HepG2 (cell line): ENCODE measurements around the gene PAPOLB. TPM values are rescaled to one million over a fixed set of nuclear protein-coding genes. Genes with fewer than 3 reads are reported as not detected.

ENCODE experiments used
- EP300 ChIP-seq, 3 experiments: sonication (generic) in 1 of 3; formaldehyde crosslinking in 1 of 3; IDR thresholded peaks; 2 replicates each; pipeline versions ENCODE4 v1.5.1 to v1.6.1; 2011 to 2020; ENCODE audit warnings: low read depth in 2 of 3, low read length in 2 of 3, borderline replicate concordance in 1 of 3, improper control_type of control experiment in 1 of 3, mild to moderate bottlenecking in 1 of 3, missing genetic modification reagents in 1 of 3, moderate library complexity in 1 of 3
- HCFC1 ChIP-seq: fragments of 150-350 bp; IDR thresholded peaks from 2 replicates; pipeline ENCODE4 v1.6.1; 2014; ENCODE audit warnings: low read depth, low read length
- NCOR1 ChIP-seq: fragments of 200-600 bp; sonication (generic); IDR thresholded peaks from 2 replicates; pipeline ENCODE4 v1.7.0; 2017; ENCODE audit warnings: antibody characterized with exemption, low read length, borderline replicate concordance
- NR1H2 ChIP-seq: sonication (generic); formaldehyde crosslinking; IDR thresholded peaks from 2 replicates; pipeline ENCODE4 v1.8.1; 2022; ENCODE audit warnings: low read depth, missing genetic modification reagents, borderline replicate concordance
- PLSCR1 ChIP-seq: sonication (generic); formaldehyde crosslinking; IDR thresholded peaks from 2 replicates; pipeline ENCODE4 v1.5.0; 2020; ENCODE audit warnings: missing genetic modification reagents, mild to moderate bottlenecking, borderline replicate concordance
- POLR2AphosphoS2 ChIP-seq: IDR thresholded peaks from 2 replicates; pipeline ENCODE4 v1.6.1; 2011; ENCODE audit warnings: low read depth, low read length, improper control_type of control experiment
- SKI ChIP-seq: fragments of 450-650 bp; IDR thresholded peaks from one replicate; pipeline ENCODE4 v1.6.1; 2018; ENCODE audit warnings: mild to moderate bottlenecking; ENCODE audit not compliant: partially characterized antibody
- SOX5 ChIP-seq: IDR thresholded peaks from 2 replicates; pipeline ENCODE4 v1.6.1; 2016; ENCODE audit warnings: borderline replicate concordance
- TCF7 ChIP-seq: sonication (generic); IDR thresholded peaks from 2 replicates; pipeline ENCODE4 v1.6.1; 2016; ENCODE audit warnings: antibody characterized with exemption, low read depth
- USF2 ChIP-seq, 2 experiments: sonication (generic) in 1 of 2; formaldehyde crosslinking in 1 of 2; IDR thresholded peaks; 2 replicates each; pipeline versions ENCODE4 v1.5.1 to v1.6.1; 2011 to 2020; ENCODE audit warnings: borderline replicate concordance in 1 of 2, low read depth in 1 of 2, low read length in 1 of 2, mild to moderate bottlenecking in 1 of 2, missing genetic modification reagents in 1 of 2, moderate library complexity in 1 of 2
- ZFP36L1 ChIP-seq: sonication (generic); formaldehyde crosslinking; IDR thresholded peaks from 2 replicates; pipeline ENCODE4 v1.8.0; 2022; ENCODE audit warnings: mild to moderate bottlenecking, missing genetic modification reagents, moderate library complexity
- ZHX1 ChIP-seq: sonication (generic); formaldehyde crosslinking; IDR thresholded peaks from 2 replicates; pipeline ENCODE4 v1.8.1; 2022; ENCODE audit warnings: low read depth, mild to moderate bottlenecking, missing genetic modification reagents
- ZNF20 ChIP-seq: sonication (generic); formaldehyde crosslinking; IDR thresholded peaks from 2 replicates; pipeline ENCODE4 v1.4.0; 2020; ENCODE audit warnings: mild to moderate bottlenecking, moderate library complexity, missing genetic modification reagents
- ZNF431 ChIP-seq: sonication (generic); formaldehyde crosslinking; IDR thresholded peaks from 2 replicates; pipeline ENCODE4 v1.9.0; 2022; ENCODE audit warnings: missing genetic modification reagents, low read depth, mild to moderate bottlenecking, borderline replicate concordance
- ZNF572 ChIP-seq: sonication (generic); formaldehyde crosslinking; IDR thresholded peaks from 2 replicates; pipeline ENCODE4 v1.5.1; 2020; ENCODE audit warnings: mild to moderate bottlenecking, missing genetic modification reagents
- ZNF609 ChIP-seq: sonication (generic); formaldehyde crosslinking; IDR thresholded peaks from 2 replicates; pipeline ENCODE4 v1.4.0; 2020; ENCODE audit warnings: mild to moderate bottlenecking, missing genetic modification reagents, borderline replicate concordance
- ZNF616 ChIP-seq: sonication (generic); formaldehyde crosslinking; IDR thresholded peaks from 2 replicates; pipeline ENCODE4 v1.5.0; 2020; ENCODE audit warnings: low read depth, mild to moderate bottlenecking, missing genetic modification reagents
- ZNF766 ChIP-seq: sonication (generic); formaldehyde crosslinking; IDR thresholded peaks from 2 replicates; pipeline ENCODE4 v1.5.0; 2020; ENCODE audit warnings: missing genetic modification reagents, borderline replicate concordance
- ZNF777 ChIP-seq: sonication (generic); formaldehyde crosslinking; IDR thresholded peaks from 2 replicates; pipeline ENCODE4 v1.4.0; 2020; ENCODE audit warnings: missing genetic modification reagents
- polyA plus RNA-seq, 8 experiments: library from polyadenylated mRNA; depleted of rRNA in 3 of 8; stranded (reverse) in 7 of 8; unstranded in 1 of 8; fragments of >200 nt; fragmentation: Illumina TruSeq in 4 of 8; extraction: Trizol in 4 of 8; gene quantifications; 2 replicates each; pipeline versions ENCODE4 v1.2.1 to v1.2.3, GENCODE V29; 2011 to 2016; ENCODE audit warnings: low read depth in 4 of 8, missing spikeins in 1 of 8, mixed read lengths in 1 of 8; ENCODE audit not compliant: insufficient read depth in 1 of 8
- total RNA-seq, 5 experiments: library from RNA; depleted of rRNA; stranded (reverse); fragments of >200 nt; fragmentation: Illumina TruSeq; extraction: Trizol; gene quantifications; 2 replicates each; pipeline ENCODE4 v1.2.3, GENCODE V29; 2016; ENCODE audit warnings: low read depth in 1 of 5

PAPOLB gene
- total and polyA plus RNA-seq, 2 of the 13 experiments (the other 11 are each of a cell fraction or from before 2014, with no cell fraction given): not detected

GRCh38 chr7:4830176-4830575, 31.7 kb downstream of the PAPOLB start (continued):
- TF ChIP-seq ZNF609 (CRISPR knock-in tag): no peak
- TF ChIP-seq NCOR1: no peak
- TF ChIP-seq ZNF777 (CRISPR knock-in tag): no peak
- no peak for TF ChIP-seq POLR2AphosphoS2
- no peak for TF ChIP-seq TCF7
- TF ChIP-seq HCFC1: no peak
- TF ChIP-seq ZNF766 (CRISPR knock-in tag): no peak
- TF ChIP-seq SOX5 (CRISPR knock-in tag): 0 out of 2 replicates have a peak, but pooled peaks have one; percentile 38
- TF ChIP-seq ZNF572: no peak
- no peak for TF ChIP-seq ZFP36L1 (CRISPR knock-in tag)
- TF ChIP-seq ZNF20 (CRISPR knock-in tag): no peak
- no peak for TF ChIP-seq EP300 (IDR thresholded peaks at IDR 0.05; ENCODE audit: low read depth in 2 of 2, low read length in 2 of 2)
- no peak for TF ChIP-seq EP300 (CRISPR knock-in tag; IDR thresholded peaks at IDR 0.05; ENCODE audit: borderline replicate concordance)
- no peak for TF ChIP-seq USF2 (IDR thresholded peaks at IDR 0.05; ENCODE audit: low read depth, low read length)
- TF ChIP-seq USF2 (CRISPR knock-in tag; IDR thresholded peaks at IDR 0.05; ENCODE audit: borderline replicate concordance): no peak
- TF ChIP-seq PLSCR1 (CRISPR knock-in tag): no peak
- no peak for TF ChIP-seq ZNF616
- no peak for TF ChIP-seq SKI
- no peak for TF ChIP-seq ZNF431 (CRISPR knock-in tag)
- no peak for TF ChIP-seq ZHX1 (CRISPR knock-in tag)
- no peak for TF ChIP-seq NR1H2 (CRISPR knock-in tag)
